Stimulated activated CD8-positive, alpha-beta memory T cell treated with anti-CD3 and anti-CD28 coated beads, Interleukin-12 subunit alpha, Interleukin-12 subunit beta, amount 100 ng/mL, for 1 hour (primary cell): ENCODE measurements around the gene CDC34.

Source experiments
- DNase-seq: peaks from one replicate; pipeline ENCODE4 v3.0.0-alpha.2; 2020; ENCODE audit warnings: low read depth

Gene CDC34

DNA sequence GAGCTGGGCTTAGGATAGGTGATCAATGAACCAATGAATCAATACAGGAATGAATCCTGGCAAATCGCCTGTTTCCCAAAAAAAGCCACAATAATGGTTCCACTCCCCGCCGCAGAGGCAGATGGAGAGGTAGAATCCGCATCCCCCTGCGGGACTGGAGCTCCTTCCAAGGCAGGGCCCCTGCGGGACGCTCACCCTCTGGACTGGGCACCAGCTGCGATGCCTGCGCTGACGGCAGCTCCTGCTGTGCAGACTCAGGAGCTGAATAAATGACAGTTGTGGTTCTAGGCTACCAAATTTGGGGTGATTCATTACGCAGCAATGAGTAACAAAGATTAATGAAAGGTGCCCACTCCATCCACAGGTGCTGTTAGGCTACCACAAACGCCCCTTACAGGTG lies 8.8 kb upstream of the CDC34 start:
- DNase-seq, result no peak

DNA sequence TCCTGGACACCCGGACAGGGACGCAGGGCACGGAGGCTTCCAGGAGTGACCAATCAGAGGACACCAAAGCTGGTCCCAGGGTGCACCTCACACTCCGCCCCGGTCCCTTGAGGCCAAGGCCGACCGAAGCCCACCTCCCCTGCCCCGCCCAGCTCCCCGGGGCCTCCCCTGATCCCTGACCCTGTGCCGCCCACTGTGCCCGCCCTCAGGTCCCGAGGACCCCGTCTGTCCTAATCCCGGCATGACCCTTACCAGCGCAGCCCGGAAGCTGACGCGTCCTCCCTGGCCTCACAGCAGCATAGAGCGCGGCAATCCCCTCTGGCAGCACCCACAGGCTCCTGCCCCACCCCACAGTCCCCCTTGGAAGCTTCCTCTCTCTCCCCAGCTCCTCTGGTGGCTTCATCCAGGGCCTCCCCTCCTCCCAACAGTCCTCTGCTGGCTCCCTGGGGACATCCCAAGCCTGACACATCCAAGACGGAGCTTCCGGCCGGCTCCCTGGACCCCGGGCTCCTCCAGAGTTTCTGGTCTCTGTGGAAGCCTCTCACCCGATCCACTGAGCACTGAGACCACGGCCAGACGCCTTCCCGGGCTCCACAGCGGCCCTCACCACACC lies 7.4 kb upstream of the CDC34 start:
- DNase-seq, result no peak

DNA sequence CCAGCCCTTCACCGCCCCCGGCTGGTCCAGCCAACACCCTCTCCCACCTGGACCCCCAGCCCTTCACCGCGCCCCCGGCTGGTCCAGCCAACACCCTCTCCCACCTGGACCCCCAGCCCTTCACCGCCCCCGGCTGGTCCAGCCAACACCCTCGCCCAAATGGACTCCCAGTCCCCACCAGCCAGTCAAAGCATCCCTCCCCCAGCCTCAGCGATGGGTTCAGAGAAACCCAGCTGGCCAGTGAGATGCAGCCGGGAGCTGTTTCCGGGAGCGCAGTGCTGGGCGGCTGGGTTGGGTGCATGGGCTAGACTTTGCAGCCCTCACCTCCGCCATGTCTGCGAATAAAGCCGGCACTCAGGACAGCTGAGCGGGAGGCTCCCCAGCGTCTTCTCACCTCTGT lies 6.5 kb upstream of the CDC34 start:
- no peak for DNase-seq

DNA sequence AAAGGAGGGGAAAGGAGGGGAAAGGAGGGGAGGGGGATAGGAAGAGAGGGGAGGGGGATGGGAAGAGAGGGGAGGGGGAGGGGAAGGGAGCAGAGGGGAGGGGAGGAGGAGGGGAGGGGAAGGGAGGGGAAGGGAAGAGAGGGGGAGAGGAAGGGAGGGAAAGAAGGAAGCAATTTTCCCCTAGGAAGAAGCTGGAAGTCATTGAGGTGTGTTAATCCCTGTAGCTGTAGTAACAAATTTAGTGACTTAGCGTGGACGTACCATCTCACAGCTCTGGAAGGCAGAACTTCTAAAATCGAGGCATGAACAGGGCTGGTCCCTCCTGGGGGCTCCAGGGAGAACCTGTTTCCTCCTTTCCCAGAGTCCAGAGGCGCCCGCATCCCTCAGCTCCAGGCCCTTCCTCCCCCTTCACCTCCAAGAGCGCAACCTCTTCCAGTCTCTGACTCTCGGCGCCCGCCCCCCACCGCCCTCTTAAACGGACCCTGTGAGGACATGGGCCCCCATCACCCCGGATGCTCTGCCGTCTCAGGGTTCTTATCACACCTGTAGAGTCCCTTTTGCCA lies 5.6 kb upstream of the CDC34 start:
- DNase-seq, result no peak

DNA sequence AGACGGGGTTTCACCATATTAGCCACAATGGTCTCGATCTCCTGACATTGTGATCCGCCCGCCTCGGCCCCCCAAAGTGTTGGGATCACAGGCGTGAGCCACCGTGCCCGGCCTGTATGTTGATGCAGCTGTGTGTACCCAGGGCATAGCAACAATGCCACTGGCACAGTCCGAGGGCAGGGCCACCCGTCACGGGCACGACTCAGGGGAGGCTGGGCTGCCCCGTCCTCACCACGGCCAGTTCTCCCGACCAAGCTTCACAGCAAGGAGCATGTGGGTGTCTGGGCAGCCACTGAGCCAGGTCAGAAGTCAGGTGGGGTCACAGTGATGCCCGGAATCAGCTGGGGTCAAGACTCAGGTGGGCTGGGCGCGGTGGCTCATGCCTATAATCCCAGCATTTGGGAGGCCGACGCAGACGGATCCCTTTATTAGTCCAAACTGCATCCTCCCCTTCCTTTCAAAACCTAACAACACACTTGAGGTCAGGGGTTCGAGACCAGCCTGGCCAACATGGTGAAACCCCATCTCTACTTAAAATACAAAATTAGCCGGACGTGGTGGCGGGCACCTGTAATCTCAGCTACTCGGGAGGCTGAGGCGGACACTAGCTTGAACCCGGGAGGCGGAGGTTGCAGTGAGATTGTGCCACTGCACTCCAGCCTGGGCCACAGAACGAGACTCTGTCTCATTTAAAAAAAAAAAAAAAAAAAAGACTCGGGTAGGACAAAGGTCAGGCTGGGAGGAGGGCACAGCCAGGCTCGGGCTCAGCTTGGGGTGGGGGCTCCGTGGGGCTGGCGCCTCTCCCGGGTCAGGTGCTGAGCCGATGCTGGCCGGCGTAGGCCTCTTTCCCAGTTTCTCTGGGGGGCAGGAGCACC lies 1.2 kb upstream of the CDC34 start:
- no peak for DNase-seq

DNA sequence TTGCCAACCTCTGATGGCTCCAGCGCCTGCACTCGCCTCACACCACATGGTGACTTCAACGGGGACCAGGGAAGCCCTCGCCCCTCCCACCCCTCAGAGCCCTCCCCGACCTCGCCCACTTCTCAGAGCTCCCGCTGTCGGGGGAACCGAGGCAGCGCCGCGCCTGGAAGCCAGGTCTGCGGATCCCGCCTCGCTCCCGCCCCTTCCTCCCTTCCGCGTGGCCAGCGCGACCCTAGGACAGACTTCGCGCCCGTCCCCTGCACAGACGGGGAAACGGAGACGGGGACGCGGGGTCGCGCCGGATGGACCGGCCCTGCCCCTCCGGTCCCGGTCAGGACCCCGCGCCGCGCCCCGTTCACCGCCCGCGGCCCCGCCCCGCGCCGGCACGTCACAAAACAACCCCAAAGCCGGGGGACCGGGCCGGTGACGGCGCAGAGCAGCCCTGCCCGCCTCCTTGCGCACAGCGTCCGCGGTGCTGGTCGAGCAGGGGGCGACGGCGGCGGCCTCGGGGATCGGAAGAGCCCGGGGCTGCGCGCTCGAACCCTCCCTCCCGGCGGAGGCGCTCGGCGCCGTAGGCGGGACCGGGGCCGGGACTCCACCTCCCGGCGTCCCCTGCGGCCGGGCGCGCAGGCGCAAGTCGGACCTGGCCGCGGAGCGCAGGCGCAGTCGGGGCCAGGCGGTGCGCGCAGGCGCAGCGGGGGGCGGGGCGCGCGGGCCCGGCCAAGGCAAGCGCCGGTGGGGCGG lies 379 bp upstream of the CDC34 start:
- peak; percentile 69 for DNase-seq

DNA sequence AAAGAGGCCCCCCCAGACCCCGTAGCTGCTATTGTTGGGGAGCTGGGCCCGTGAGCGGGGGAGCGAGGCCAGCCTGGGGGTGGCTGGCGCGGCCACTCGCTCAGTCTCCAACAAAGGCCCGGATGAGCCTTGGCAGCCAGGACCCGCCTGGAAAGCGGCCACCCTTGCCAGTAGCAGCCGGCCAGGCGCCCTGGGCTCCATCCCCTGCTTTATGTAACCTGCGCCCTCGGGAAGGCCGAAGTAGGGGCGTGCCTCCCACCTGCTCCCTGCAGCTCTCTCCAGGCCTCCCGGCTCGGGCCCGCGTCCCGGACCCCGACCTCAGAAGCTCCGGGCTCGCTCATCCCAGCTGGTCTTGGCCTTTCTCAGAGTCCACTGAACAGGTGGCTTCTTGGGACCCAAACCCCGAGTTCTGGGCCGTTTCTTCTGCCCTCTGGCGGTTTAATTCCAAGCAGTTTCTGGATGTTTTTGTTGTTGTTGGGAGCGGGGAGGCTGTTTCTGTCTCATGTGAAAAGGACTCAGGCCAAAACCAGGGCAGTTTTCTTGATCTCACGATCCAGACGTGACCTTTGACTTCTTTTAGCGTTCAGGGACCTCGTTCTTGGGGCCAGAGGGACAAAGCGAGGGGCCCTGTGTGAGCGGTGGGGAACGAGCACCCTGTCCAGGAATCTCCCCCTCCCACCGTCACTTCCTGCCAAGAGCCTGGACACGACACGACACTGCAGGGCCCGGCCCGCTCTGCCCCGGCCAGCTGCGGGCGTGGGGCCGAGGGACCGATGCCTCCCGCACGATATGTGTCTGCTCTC lies 1.2 kb downstream of the CDC34 start:
- no peak for DNase-seq

DNA sequence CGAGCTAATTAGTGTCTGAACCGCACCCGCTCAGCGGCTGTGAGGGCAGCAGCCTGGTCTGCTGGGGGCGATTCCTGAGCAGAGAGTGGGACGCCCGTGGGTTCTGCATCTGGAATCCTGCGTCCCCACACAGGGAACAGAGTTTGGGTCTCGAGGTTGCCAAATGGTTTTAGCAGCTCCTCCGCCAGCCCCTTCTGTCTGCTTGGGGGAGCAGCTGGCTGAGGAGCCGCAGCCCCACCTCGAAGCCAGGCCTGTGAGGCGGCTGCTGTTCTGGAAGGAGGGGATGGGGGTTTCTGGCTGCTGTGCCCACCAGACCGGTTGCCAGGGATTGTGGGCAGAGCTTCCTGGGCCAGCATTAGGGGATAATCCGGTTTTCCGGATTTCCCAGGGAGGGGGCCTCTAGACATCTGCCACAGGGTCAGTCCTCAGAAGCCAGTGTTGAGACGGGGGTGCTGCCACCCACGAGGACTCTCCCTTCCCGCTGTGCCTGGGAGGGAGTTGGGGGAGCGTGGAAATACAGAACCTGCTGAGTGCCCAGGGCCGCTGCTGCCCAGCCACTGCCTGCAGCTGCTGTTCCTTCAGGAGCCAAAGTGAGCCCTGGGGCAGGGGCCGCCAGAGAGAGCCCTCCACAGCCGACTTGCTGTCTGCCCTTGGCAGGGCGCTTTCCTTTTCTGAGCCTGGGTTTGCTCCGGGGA lies 2.0 kb downstream of the CDC34 start:
- no peak for DNase-seq

DNA sequence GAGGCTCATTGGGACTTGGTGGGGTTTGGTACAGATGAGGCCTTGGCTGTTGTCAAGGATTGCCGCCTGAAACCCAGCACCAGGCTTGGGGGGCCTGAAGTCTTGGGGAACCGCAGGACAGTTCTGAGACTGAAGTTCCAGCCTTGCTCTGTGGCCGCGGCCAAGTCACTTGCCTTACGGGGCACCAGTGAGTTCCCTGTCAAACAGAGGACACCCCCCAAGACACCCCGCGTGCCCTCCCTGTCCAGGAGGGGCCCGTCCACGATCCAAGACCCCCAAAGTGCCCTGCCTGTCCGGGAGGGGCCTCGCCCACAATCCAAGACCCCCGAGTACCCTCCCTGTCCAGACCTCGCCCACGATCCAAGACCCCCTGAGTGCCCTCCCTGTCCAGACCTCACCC lies 2.5 kb downstream of the CDC34 start:
- no peak for DNase-seq

DNA sequence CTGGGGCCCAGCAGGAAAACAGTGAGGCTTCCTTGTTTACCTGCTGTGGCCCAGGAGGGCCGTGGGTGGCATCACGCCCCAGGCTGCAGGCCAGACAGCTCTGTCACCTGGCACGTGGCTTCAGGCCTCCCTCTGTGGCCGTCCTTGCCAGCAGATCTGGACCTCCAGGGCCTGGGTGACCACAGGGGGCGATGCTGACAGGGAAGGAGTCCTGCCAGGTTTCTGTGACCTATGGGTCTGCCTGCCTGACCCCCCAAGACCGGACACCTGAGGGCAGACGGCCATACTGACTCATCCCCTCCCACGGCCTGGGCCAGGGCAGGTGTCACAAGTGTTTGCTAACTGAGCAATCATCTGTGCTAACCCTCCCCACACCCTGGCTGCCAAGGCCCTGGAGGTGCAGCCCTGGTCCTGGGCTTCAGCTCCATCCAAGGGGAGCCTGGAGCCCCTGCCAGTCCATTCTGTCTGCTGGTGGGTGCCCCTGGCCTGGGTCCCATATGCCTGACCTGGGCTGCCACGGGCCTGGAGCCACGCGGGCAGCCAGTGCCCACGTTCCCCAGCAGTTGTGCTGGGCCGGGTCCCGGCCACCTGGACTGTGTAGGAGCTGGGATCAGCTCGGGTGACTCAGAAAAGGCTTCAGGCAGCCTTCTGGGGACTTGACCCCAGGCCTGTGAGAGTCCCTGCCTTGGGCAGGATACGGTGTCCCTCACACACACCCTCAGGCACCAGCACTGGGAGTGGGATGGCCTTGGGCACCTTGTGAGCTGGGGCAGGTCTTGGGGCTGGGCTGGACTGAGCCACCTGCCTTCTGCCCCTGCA lies 3.7 kb downstream of the CDC34 start:
- DNase-seq, result no peak

DNA sequence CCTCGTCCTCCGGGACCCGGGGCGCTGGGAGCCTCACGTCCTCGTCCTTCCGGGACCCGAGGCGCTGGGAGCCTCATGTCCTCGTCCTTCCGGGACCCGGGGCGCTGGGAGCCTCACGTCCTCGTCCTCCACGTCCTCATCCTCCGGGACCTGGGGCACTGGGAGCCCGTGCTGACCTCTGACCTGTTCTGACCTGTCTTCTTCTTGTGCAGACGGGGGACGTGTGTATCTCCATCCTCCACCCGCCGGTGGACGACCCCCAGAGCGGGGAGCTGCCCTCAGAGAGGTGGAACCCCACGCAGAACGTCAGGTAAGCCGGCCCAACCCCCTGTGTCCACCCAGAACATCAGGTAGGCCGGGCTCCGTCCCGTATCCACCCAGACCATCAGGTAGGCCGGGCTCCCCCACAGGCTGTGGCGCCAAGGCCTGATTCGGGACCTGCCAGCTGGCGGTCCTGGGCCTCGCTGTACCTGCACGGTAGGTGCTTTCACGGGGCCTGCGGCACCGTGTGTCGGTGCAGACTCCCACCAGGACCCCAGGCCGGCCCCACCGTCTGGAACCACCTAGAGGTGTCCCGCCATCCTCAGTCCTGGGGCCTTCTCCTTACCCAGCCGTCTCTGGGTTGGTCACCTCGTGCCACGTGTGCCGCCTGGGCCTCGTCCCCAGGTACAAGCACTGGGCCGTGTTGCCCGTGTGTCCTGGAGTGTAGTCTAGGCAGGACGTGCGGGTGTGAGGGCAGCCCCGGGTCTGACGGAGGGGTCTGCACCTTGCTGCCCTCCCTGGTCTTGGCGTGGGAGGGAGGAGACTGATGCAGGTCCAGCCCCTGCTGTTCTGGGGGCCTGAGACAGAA lies 4.7 kb downstream of the CDC34 start:
- DNase-seq, result no peak

DNA sequence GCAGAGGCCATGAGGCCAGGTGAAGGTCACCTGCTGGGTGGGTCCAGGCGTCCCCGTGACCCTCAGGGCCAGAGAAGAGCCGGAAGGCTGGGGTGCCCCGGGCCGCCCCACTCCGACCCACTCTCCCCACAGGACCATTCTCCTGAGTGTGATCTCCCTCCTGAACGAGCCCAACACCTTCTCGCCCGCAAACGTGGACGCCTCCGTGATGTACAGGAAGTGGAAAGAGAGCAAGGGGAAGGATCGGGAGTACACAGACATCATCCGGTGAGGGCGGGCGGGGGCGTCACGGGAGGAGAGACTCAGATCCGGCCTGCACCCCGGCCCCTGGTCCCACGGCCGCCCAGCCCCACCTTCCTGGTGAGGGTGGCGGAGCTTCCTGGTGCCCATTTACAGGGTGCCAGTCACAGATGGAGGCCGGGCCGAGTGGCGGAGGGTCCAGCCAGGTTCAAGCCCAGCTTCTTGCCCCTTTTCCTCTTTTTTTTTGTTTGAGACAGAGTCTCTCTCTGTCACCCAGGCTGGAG lies 5.4 kb downstream of the CDC34 start:
- no peak for DNase-seq

DNA sequence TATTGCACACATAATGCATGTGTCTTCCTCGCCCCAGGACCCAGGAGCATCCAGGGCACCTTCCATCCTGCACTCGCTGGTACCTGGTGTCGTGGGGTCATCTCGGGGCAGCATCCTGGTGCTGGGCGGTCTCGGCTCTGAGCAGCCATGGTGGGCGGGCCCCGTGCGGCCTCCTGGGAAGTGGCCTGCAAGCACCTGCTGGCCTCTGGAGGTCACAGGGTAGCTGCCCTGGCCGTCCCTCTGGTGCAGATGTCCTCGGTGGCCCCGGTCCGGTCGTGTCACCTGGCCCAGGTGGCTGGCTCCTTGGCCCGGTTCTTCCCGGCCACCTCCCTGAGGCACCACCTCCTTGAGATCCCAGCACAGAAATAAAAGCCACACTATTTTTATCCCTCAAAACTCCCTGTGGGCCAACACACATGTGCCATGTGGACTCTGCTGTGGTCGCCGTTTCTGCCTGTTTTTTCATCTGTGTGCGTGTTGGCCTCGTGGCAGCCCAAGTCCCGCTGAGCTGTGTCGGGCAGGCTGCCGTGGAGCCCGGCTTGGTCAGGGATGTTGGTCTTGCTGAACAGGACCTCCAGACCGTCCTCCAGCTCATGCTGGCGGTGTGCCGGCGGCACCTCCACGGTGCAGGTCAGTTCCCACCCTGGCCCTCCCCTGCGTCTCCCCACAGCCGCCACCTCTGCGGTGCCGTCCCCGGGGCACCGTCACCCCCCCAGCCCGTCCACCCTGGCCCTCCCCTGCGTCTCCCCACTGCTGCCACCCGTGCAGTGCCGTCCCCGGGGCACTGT lies 7.3 kb downstream of the CDC34 start:
- no peak for DNase-seq

DNA sequence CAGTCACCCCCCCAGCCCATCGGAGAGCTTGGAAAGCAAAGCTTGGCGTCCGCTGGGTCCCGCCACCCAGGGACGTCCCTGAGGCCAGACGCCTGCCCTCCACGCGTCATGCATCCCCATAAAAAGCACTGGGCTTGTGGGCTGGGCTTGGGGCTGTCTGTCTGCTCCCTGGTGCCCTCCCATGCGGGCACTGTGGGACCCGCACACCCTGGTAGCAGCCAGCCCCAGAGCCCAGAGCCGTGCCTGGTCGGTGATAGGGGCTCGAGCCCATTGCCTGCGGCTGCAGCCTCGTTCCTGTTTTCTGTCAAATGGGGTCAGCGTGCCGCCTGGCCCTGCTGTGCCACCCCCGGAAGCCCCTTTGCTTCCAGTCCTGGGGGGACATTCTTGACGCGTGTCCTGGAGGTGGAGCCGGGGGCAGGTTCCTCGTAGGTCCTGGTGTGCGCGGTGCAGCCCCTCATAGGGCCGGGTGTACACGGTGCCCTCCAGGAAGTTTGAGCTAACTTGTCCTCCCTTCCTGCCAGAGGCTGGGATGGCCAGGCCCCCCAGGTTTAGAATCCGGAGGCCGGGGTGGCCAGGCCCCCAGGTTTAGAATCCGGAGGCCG lies 8.0 kb downstream of the CDC34 start:
- DNase-seq, result no peak

DNA sequence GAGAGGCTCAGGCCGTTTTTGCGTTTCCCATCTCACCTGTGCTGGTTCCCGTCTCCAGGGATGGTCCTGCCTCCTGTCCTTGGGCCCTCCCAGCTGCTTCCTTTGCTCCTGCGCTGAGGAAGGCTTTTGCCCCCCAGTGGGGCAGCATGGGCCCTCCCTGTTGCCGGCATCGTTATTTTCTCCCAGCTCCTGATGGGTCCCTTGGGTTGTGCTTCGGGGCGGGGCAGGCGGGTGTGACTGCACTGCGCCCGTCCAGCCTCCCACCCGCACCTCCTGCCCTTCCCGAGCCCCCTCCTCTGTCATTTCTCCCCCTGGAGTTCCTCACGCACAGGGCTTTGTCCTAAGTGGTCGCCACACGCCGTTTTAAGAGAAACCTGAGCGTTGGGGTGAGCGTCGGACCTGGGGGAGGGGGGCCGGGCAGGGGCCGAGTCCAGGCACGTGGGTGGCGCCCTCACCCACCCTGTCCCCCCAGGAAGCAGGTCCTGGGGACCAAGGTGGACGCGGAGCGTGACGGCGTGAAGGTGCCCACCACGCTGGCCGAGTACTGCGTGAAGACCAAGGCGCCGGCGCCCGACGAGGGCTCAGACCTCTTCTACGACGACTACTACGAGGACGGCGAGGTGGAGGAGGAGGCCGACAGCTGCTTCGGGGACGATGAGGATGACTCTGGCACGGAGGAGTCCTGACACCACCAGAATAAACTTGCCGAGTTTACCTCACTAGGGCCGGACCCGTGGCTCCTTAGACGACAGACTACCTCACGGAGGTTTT lies 9.5 kb downstream of the CDC34 start:
- no peak for DNase-seq

DNA sequence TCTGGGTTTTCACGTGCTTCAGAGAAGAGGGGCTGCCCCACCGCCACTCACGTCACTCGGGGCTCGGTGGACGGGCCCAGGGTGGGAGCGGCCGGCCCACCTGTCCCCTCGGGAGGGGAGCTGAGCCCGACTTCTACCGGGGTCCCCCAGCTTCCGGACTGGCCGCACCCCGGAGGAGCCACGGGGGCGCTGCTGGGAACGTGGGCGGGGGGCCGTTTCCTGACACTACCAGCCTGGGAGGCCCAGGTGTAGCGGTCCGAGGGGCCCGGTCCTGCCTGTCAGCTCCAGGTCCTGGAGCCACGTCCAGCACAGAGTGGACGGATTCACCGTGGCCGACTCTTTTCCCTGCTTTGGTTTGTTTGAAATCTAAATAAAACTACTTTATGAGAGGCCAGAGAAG lies 10.1 kb downstream of the CDC34 start:
- DNase-seq, result no peak

DNA sequence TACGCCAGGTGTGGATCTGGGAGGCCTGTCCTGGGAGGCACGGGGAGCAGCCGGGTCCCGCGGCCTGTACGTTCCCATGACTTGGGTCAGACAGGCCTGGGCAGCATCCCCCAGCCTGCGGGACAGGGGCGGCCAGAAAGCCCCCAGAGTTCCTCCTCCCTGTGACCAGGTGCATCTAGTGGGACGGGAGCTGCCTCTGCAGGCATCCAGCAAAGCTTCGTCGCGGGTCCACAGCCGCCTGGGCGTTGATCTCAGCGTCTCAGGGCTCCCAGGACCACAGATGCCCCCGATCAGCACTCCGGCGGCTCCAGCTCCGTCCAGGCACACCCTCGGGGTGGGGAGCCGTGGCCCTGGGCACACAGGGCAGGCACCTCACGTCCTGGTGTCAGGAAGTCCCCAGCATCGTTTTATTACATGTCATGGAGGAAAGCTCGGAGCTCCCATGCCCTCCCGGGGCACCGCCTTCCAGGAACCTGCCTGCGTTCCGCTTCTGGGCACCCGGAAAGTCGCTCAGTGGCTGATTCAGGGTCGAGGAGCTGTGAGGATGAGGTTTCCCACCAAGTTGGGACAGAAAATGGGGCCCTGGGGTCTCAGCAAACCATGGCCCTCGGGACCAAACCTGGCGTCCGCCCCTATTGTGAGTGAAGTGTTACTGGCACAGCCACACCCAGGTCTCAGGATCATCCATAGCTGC lies 10.8 kb downstream of the CDC34 start:
- no peak for DNase-seq
